Nephron (organoid): ENCODE measurements around the gene WNT4.

Experiments
- H3K27ac Mint-ChIP-seq, 3 experiments: 2 replicates each; pipeline ENCODE4 v1.8.0; 2020; ENCODE audit warnings: mixed read lengths in 3 of 3, mild to moderate bottlenecking in 2 of 3, moderate library complexity in 1 of 3
- H3K27me3 Mint-ChIP-seq: 2 replicates; pipeline ENCODE4 v1.8.0; 2021; ENCODE audit warnings: low read depth, mild to moderate bottlenecking, moderate library complexity, mixed read lengths
- H3K36me3 Mint-ChIP-seq: 2 replicates; pipeline ENCODE4 v1.8.0; 2020; ENCODE audit warnings: low read depth, mixed read lengths
- H3K4me1 Mint-ChIP-seq: 2 replicates; pipeline ENCODE4 v1.8.0; 2020; ENCODE audit warnings: mixed read lengths
- H3K4me3 Mint-ChIP-seq, 3 experiments: 2 replicates each; pipeline ENCODE4 v1.8.0; 2020; ENCODE audit warnings: mild to moderate bottlenecking in 3 of 3, mixed read lengths in 3 of 3, moderate library complexity in 2 of 3
- H3K9me3 Mint-ChIP-seq: 2 replicates; pipeline ENCODE4 v1.8.0; 2020; ENCODE audit warnings: mixed read lengths
- CTCF ChIP-seq, 3 experiments: fragments of 200-600 bp; sonication (generic); IDR thresholded peaks; one replicate each; pipeline ENCODE4 v1.5.0; 2021; ENCODE audit warnings: antibody characterized with exemption in 3 of 3; ENCODE audit not compliant: unreplicated experiment in 3 of 3

WNT4 gene

GRCh38 chr1:22122273-22123070 lies 20.4 kb downstream of the WNT4 start:
- TF ChIP-seq CTCF (IDR thresholded peaks at IDR 0.05; ENCODE audit: unreplicated experiment in 3 of 3) = no peak
- H3K27ac Mint-ChIP-seq = peak overlapping the region; percentile 27 to 64 (median 42)
- no peaks in the 10 kb centered on the region for H3K27me3 Mint-ChIP-seq
- no peaks in the 10 kb centered on the region for H3K9me3 Mint-ChIP-seq
- H3K4me3 Mint-ChIP-seq = no peak overlapping the region
- peaks cover 60% of the 10 kb centered on the region for H3K4me1 Mint-ChIP-seq
- H3K36me3 Mint-ChIP-seq = peaks cover 16% of the 10 kb centered on the region

GRCh38 chr1:22121421-22121911 lies 21.4 kb downstream of the WNT4 start:
- Mint-ChIP-seq H3K27ac (peak overlapping the region in 2 of 3 experiments; percentile 27 to 64), H3K4me1 (peaks cover 65% of the 10 kb centered on the region), H3K9me3 (no peaks in the 10 kb centered on the region), H3K4me3 (no peak overlapping the region), H3K36me3 (peaks cover 16% of the 10 kb centered on the region), H3K27me3 (no peaks in the 10 kb centered on the region)
- TF ChIP-seq CTCF (IDR thresholded peaks at IDR 0.05; ENCODE audit: unreplicated experiment in 3 of 3) = no peak

DNA sequence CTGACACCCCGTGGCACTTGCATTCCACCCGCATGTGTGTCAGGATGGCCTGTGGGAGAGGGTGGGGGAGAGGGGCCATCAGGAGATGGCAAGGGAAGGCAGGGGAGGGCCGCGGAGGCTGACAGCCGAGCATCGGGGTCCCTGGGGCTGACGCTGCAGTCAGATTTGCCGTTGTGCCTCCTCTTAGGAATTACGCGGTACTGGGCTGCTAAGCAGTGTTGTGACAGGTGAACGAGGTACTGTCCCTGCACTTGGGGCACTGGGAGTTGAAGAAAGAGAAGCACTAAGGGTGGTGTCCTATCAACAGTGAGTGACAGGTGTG lies 22.5 kb downstream of the WNT4 start:
- peak overlapping the region in 2 of 3 experiments; percentile 23 to 27 for H3K27ac Mint-ChIP-seq
- no peak overlapping the region for H3K4me3 Mint-ChIP-seq
- H3K9me3 Mint-ChIP-seq = no peaks in the 10 kb centered on the region
- H3K27me3 Mint-ChIP-seq = no peaks in the 10 kb centered on the region
- TF ChIP-seq CTCF (IDR thresholded peaks at IDR 0.05; ENCODE audit: unreplicated experiment in 3 of 3) = no peak
- H3K36me3 Mint-ChIP-seq = peaks cover 16% of the 10 kb centered on the region
- peaks cover 70% of the 10 kb centered on the region for H3K4me1 Mint-ChIP-seq

- H3K4me1 Mint-ChIP-seq = peaks cover 75% of the 10 kb centered on the region
- no peak for TF ChIP-seq CTCF (IDR thresholded peaks at IDR 0.05; ENCODE audit: unreplicated experiment in 3 of 3)
- H3K27me3 Mint-ChIP-seq = no peaks in the 10 kb centered on the region
- H3K4me3 Mint-ChIP-seq = no peak overlapping the region
- H3K27ac Mint-ChIP-seq = peak overlapping the region in 2 of 3 experiments; percentile 25 to 85
- no peaks in the 10 kb centered on the region for H3K9me3 Mint-ChIP-seq
- peaks cover 16% of the 10 kb centered on the region for H3K36me3 Mint-ChIP-seq
Observed at GRCh38 chr1:22119626-22120468, 23.1 kb downstream of the WNT4 start.

DNA sequence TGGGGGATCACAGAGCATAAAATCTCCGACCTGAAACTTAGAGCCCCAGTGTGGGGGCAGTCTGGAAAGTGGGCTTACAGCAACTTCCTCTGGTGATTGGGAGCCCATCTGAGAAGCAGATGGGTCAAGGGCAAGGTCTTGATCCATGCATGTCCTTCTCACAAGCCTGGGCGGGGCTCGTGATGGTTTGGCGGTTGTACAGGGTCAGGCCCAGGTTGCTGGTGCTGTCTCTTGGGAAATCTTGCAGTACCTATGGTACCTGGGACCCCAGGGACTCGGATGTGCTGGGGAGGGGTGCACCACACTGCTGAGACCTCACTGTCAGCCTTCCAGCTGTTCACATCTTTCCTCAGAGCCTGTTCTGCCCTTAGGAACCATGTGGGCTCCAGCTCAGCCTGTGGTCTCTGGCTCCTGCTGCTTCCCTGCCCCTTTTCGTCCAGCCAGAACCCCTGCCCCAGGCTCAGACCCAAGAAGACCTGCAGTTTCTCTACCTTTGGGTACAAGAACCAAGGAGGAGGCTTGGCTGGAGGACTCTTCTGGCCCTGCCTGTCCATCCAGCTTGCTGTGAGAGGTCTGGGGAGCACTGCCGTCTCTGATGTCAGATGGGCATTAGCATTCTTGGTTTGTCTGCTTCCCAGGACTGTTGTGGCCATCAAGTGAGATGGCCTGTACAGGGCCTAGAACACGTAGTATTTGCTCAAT lies 24.5 kb downstream of the WNT4 start:
- no peaks in the 10 kb centered on the region for H3K9me3 Mint-ChIP-seq
- H3K4me1 Mint-ChIP-seq = peaks cover 84% of the 10 kb centered on the region
- peaks cover 16% of the 10 kb centered on the region for H3K36me3 Mint-ChIP-seq
- no peaks in the 10 kb centered on the region for H3K27me3 Mint-ChIP-seq
- no peak overlapping the region for H3K4me3 Mint-ChIP-seq
- H3K27ac Mint-ChIP-seq = peak overlapping the region; percentile 47 to 89 (median 85)
- TF ChIP-seq CTCF (IDR thresholded peaks at IDR 0.05; ENCODE audit: unreplicated experiment in 3 of 3) = no peak
